Nephron progenitor cell (in vitro differentiated cells): ENCODE data around the gene PIP5K1B.

ENCODE experiments used
- DNase-seq: peaks from one replicate; pipeline ENCODE4 v3.0.0; 2021
- H3K27ac Mint-ChIP-seq: 2 replicates; pipeline ENCODE4 v1.8.0; 2021; ENCODE audit warnings: mild to moderate bottlenecking, moderate library complexity, mixed read lengths
- H3K27me3 Mint-ChIP-seq: 2 replicates; pipeline ENCODE4 v1.8.0; 2021; ENCODE audit warnings: mild to moderate bottlenecking, low read depth, mixed read lengths; ENCODE audit not compliant: poor library complexity
- H3K36me3 Mint-ChIP-seq: 2 replicates; pipeline ENCODE4 v1.8.0; 2021; ENCODE audit warnings: low read depth, mixed read lengths
- H3K4me1 Mint-ChIP-seq: 2 replicates; pipeline ENCODE4 v1.8.0; 2021; ENCODE audit warnings: mixed read lengths
- H3K4me3 Mint-ChIP-seq: 2 replicates; pipeline ENCODE4 v1.8.0; 2021; ENCODE audit warnings: mild to moderate bottlenecking, moderate library complexity, mixed read lengths
- H3K9me3 Mint-ChIP-seq: 2 replicates; pipeline ENCODE4 v1.8.0; 2021; ENCODE audit warnings: mild to moderate bottlenecking, moderate library complexity, mixed read lengths
- CTCF ChIP-seq: fragments of 200-600 bp; sonication (generic); IDR thresholded peaks from 2 replicates; pipeline ENCODE4 v1.5.0; 2021; ENCODE audit warnings: antibody characterized with exemption

PIP5K1B gene

DNA sequence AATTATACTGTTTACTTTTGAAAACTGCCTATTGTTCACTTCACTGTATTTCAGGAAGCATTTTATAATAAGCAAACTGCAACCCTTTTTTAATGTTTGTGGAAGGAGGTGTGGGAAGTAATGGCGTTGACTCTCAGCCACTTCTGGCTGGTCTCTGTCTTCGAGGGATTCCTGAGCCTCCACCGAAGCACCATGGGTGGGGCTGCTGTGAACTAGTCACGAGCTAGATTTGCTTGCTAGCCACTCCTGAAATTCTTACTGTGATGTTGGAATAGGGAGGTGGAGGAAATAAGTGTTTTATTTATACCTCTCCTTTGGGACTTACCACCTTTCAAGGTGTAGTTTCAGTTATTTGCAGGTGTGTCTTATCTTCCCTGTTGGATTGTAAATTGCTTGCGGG lies 26.8 kb downstream of the PIP5K1B start:
- no peak for TF ChIP-seq CTCF
- H3K27ac Mint-ChIP-seq, result no peak overlapping the region
- no peaks in the 10 kb centered on the region for H3K9me3 Mint-ChIP-seq
- DNase-seq, result no peak
- no peak overlapping the region for H3K4me3 Mint-ChIP-seq
- H3K4me1 Mint-ChIP-seq, result no peaks in the 10 kb centered on the region
- peaks cover 9% of the 10 kb centered on the region for H3K36me3 Mint-ChIP-seq
- H3K27me3 Mint-ChIP-seq, result peaks cover 3% of the 10 kb centered on the region

- Mint-ChIP-seq H3K9me3 (no peaks in the 10 kb centered on the region), H3K36me3 (peaks cover 9% of the 10 kb centered on the region), H3K4me3 (no peak overlapping the region), H3K27ac (no peak overlapping the region), H3K27me3 (peaks cover 3% of the 10 kb centered on the region), H3K4me1 (no peaks in the 10 kb centered on the region)
- no peak for TF ChIP-seq CTCF
- DNase-seq, result no peak
Observed at GRCh38 chr9:68732405-68733020, 27.5 kb downstream of the PIP5K1B start.

DNA sequence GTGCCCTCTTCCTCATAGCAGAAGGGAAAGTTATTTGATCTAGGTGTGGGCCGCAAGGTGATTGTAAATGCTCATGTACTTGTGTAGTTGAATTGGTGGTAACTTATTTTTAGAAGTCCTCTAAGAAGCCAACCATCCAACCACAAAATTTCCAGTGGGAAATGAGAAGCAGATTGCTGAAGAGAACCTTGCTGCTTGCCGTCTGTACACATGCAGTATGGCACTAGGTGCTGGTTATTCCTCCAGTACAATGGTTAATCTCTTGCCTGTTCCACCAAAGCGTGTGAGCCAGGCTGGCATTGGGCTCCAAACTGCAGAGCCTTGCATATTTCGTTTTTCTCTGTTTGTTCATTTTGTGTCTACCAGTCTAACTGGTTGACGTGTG lies 28.0 kb downstream of the PIP5K1B start:
- Mint-ChIP-seq H3K4me3 (no peak overlapping the region), H3K9me3 (no peaks in the 10 kb centered on the region), H3K4me1 (no peaks in the 10 kb centered on the region), H3K27me3 (peaks cover 3% of the 10 kb centered on the region), H3K36me3 (peaks cover 4% of the 10 kb centered on the region), H3K27ac (no peak overlapping the region)
- TF ChIP-seq CTCF, result no peak
- no peak for DNase-seq

GRCh38 chr9:68738358-68738757 lies 33.3 kb downstream of the PIP5K1B start:
- H3K36me3 Mint-ChIP-seq, result no peaks in the 10 kb centered on the region
- no peak for DNase-seq
- no peaks in the 10 kb centered on the region for H3K9me3 Mint-ChIP-seq
- H3K4me1 Mint-ChIP-seq, result peaks cover 4% of the 10 kb centered on the region
- peaks cover 3% of the 10 kb centered on the region for H3K27me3 Mint-ChIP-seq
- no peak overlapping the region for H3K27ac Mint-ChIP-seq
- no peak for TF ChIP-seq CTCF
- no peak overlapping the region for H3K4me3 Mint-ChIP-seq

- H3K4me1 Mint-ChIP-seq, result peaks cover 4% of the 10 kb centered on the region
- H3K9me3 Mint-ChIP-seq, result no peaks in the 10 kb centered on the region
- no peak for TF ChIP-seq CTCF
- H3K27ac Mint-ChIP-seq, result no peak overlapping the region
- peaks cover 3% of the 10 kb centered on the region for H3K27me3 Mint-ChIP-seq
- H3K36me3 Mint-ChIP-seq, result no peaks in the 10 kb centered on the region
- no peak overlapping the region for H3K4me3 Mint-ChIP-seq
- DNase-seq, result no peak
Observed at GRCh38 chr9:68739621-68740174, 34.7 kb downstream of the PIP5K1B start.

DNA sequence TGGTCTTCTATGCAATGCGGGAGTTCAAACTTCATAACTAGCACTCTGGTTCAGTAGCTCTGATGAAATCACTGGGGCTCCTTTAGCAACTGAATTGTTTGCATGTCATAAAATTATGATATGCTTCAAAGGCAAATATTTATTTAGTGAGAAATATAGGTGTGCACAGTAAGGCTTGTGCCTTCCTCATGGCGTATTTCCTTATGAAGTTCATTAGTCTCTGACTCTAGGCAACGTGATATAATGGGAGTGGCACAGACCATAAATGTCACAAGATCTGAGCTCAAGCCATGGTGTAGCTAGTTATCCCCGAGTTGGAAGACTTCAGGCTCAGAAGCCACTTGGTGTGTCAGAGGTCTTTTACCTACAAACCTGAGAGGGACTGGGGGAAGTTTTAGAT lies 35.5 kb downstream of the PIP5K1B start:
- no peak for DNase-seq
- Mint-ChIP-seq H3K27ac (no peak overlapping the region), H3K36me3 (no peaks in the 10 kb centered on the region), H3K4me1 (peaks cover 4% of the 10 kb centered on the region), H3K9me3 (no peaks in the 10 kb centered on the region), H3K27me3 (peaks cover 3% of the 10 kb centered on the region), H3K4me3 (no peak overlapping the region)
- TF ChIP-seq CTCF, result no peak
